Epithelial cell of esophagus (primary cell): ENCODE results near the gene PARN.

Experiments used
- DNase-seq: peaks from one replicate; pipeline ENCODE4 v3.0.0; 2010; ENCODE audit warnings: low read depth
- H3K4me3 ChIP-seq: 2 replicates; pipeline ENCODE4 v1.5.1; 2011; ENCODE audit warnings: mild to moderate bottlenecking, low read length, control low read depth
- CTCF ChIP-seq: IDR thresholded peaks from 2 replicates; pipeline ENCODE4 v1.5.1; 2011; ENCODE audit warnings: low read depth, mild to moderate bottlenecking, low read length, control low read depth, inconsistent platforms; ENCODE audit not compliant: insufficient read depth; ENCODE audit errors: missing control alignments

Gene PARN

GRCh38 chr16:14629612-14629918 lies 495 bp downstream of the PARN start:
- H3K4me3 ChIP-seq: peak overlapping the region; percentile 94
- DNase-seq: no peak
- TF ChIP-seq CTCF: no peak

GRCh38 chr16:14628806-14629611 lies 1.1 kb downstream of the PARN start:
- no peak for DNase-seq
- TF ChIP-seq CTCF: no peak
- H3K4me3 ChIP-seq: peak overlapping the region; percentile 94

GRCh38 chr16:14627078-14627477 lies 3.0 kb downstream of the PARN start:
- TF ChIP-seq CTCF: no peak
- H3K4me3 ChIP-seq: no peak overlapping the region
- DNase-seq: no peak

GRCh38 chr16:14618566-14618965 lies 11.5 kb downstream of the PARN start:
- no peak overlapping the region for H3K4me3 ChIP-seq
- DNase-seq: no peak
- TF ChIP-seq CTCF: no peak

- H3K4me3 ChIP-seq: no peak overlapping the region
- DNase-seq: no peak
- TF ChIP-seq CTCF: no peak
Measured at GRCh38 chr16:14616280-14616679, 13.8 kb downstream of the PARN start.

- TF ChIP-seq CTCF: no peak
- H3K4me3 ChIP-seq: no peak overlapping the region
- no peak for DNase-seq
Measured at GRCh38 chr16:14613991-14614390, 16.1 kb downstream of the PARN start.

- no peak for DNase-seq
- no peak for TF ChIP-seq CTCF
- no peak overlapping the region for H3K4me3 ChIP-seq
Measured at GRCh38 chr16:14611660-14612059, 18.4 kb downstream of the PARN start.
